ENCODE results near the gene HIPK2. TPM values are rescaled to one million over a fixed set of nuclear protein-coding genes. Genes with fewer than 3 reads are reported as not detected.

HIPK2 gene
- total RNA-seq, 6 experiments from 2014 or later = 48.5 to 68.0 (median 59.6) TPM

DNA sequence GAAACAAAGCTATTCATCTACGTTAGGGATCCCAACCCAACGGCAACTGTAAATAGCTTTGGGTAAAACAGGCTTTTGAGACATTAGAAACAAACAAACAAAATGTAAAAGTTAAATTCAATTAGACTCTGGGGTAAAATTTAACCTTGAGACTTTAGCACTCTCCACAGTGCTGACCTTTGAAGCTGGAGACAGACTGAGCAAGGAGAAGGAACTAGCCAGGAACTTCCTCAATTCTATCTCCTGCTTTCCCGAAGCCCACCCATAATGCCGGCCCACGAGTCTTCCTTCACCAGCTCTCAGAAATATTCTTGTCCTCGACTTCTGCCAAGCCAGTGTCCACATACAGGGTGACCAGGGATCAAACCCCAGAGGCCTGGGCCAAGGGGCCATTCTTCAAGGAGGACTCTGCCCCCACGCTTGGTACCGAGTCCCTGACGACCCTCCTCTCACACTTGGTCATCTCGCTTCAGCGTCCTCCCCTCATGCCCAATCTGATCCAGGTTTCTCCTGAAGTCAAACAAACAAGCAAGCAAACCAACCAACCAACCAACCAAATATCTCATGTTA lies 114.1 kb downstream of the HIPK2 start:
- H3K4me3 ChIP-seq = no peak overlapping the region
- H3K9me3 ChIP-seq = no peaks in the 10 kb centered on the region
- H3K27ac ChIP-seq = peak overlapping the region; percentile 19 to 24 (median 20)
- no peaks in the 10 kb centered on the region for H3K27me3 ChIP-seq
- intact Hi-C loops (cut with DNase I) = no loop called here
- WGBS (ENCODE audit: insufficient coverage, low coverage, low lambda C conversion rate, missing lambda C conversion rate) = 71% methylated on average over 5 of the region's 11 CpGs
- H3K36me3 ChIP-seq = no peaks in the 10 kb centered on the region
- peak in 1 of 4 donors; percentile 9 for ATAC-seq
- DNase-seq = no peak
- H3K4me1 ChIP-seq = peaks cover 0 to 65% (median 31%) of the 10 kb centered on the region in 4 donors
- TF ChIP-seq, protein P1, sequence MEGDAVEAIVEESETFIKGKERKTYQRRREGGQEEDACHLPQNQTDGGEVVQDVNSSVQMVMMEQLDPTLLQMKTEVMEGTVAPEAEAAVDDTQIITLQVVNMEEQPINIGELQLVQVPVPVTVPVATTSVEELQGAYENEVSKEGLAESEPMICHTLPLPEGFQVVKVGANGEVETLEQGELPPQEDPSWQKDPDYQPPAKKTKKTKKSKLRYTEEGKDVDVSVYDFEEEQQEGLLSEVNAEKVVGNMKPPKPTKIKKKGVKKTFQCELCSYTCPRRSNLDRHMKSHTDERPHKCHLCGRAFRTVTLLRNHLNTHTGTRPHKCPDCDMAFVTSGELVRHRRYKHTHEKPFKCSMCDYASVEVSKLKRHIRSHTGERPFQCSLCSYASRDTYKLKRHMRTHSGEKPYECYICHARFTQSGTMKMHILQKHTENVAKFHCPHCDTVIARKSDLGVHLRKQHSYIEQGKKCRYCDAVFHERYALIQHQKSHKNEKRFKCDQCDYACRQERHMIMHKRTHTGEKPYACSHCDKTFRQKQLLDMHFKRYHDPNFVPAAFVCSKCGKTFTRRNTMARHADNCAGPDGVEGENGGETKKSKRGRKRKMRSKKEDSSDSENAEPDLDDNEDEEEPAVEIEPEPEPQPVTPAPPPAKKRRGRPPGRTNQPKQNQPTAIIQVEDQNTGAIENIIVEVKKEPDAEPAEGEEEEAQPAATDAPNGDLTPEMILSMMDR (IDR thresholded peaks at IDR 0.05) = no peak
- no peak for TF ChIP-seq POLR2A (IDR thresholded peaks at IDR 0.05)

DNA sequence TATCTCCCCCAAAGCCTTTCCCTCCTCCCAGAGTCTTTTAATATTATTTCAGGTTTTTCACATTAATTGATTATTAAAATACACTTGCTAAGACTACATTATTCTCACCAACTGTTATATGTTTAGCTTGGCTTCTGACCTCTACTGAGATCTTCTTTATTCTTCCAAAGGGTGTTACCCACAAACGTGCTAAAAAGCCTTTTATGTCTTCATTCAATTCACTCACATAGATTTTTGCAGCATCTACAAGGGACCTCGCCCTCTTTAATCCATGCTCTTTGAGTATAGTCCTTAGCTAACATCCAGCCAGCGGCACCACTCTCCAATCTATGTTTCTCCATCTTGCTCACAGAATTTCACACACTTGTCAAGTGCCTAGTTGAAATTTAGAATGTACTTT lies 115.9 kb downstream of the HIPK2 start:
- Histone ChIP-seq H3K9me3 (no peaks in the 10 kb centered on the region), H3K36me3 (no peaks in the 10 kb centered on the region), H3K27ac (peak overlapping the region in 1 of 3 donors; percentile 71), H3K27me3 (no peaks in the 10 kb centered on the region), H3K4me1 (peaks cover 0 to 80% (median 35%) of the 10 kb centered on the region in 4 donors), H3K4me3 (no peak overlapping the region)
- TF ChIP-seq, protein P1 (IDR thresholded peaks at IDR 0.05) = no peak
- TF ChIP-seq POLR2A (IDR thresholded peaks at IDR 0.05) = no peak
- no peak for DNase-seq
- intact Hi-C loops (cut with DNase I) = no loop called here
- ATAC-seq = no peak
- WGBS (ENCODE audit: insufficient coverage, low coverage, low lambda C conversion rate, missing lambda C conversion rate) = 77% methylated on average over 3 of the region's 3 CpGs

DNA sequence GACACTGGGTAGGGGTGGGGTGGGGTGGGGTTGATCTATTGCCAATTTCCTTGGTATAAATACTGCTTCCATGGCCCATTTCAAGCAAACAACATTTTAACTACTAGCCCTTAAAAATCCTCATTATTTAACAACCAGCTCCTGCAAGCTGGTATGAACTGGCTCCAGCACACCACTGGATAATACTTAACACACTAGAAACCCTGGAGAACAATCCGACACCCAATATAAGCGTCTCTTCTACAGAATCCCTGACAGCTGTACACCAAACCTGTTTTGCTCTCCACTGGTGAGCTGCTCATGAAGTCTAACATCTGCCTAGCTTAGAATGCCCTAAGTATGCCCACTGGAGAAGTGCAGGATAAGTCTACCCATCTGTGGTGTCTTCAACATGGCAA lies 116.8 kb downstream of the HIPK2 start:
- TF ChIP-seq, protein P1 (IDR thresholded peaks at IDR 0.05) = no peak
- TF ChIP-seq POLR2A (IDR thresholded peaks at IDR 0.05) = no peak
- peak overlapping the region; percentile 71 to 75 (median 74) for H3K27ac ChIP-seq
- H3K9me3 ChIP-seq = no peaks in the 10 kb centered on the region
- DNase-seq (no peak), ATAC-seq (no peak)
- H3K4me1 ChIP-seq = peaks cover 0 to 79% (median 35%) of the 10 kb centered on the region in 4 donors
- no peaks in the 10 kb centered on the region for H3K27me3 ChIP-seq
- no peak overlapping the region for H3K4me3 ChIP-seq
- no peaks in the 10 kb centered on the region for H3K36me3 ChIP-seq
- intact Hi-C loops (cut with DNase I) = no loop called here
- WGBS (ENCODE audit: insufficient coverage, low coverage, low lambda C conversion rate, missing lambda C conversion rate) = 83% methylated on average over 2 of the region's 2 CpGs

DNA sequence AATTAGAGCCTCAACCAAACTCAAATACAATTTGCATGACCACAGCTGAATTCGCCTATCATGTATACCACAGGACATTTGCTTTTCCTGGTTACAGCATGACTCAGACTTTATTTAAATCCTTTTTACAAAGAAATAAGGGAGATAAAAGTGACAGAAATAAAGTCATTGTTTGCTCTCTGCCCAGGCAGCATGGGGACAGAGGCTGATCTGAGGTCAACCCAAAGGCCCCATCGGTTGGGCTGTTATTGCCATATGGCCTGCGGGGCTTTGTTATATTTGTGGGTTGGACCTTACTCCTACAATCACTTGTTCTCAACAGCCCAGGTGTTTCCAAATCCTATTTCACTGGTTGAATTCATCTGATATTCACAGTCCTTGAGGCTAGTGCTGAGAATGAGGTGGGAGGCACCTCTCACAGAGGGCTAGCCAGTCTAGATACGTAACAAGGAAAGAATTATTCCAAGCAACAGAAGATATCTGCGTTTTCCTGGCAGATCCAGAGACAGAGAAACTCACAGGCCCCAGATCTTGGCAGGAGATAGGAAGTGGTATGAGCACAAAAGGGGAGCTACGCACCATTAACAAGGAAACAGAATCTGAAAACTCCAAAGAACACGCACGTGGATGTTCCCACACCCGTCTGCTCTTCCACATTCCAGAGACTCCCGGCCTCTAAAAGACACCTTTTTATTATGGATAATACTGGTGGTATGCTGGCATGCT lies 117.3 kb downstream of the HIPK2 start:
- H3K4me1 ChIP-seq = peaks cover 0 to 81% (median 38%) of the 10 kb centered on the region in 4 donors
- no peak for TF ChIP-seq POLR2A (IDR thresholded peaks at IDR 0.05)
- ATAC-seq = peak; percentile 22 to 70 (median 62)
- peak in 1 of 3 donors; percentile 54 for DNase-seq
- H3K27me3 ChIP-seq = no peaks in the 10 kb centered on the region
- H3K9me3 ChIP-seq = no peaks in the 10 kb centered on the region
- intact Hi-C loops (cut with DNase I) = no loop called here
- no peak overlapping the region for H3K4me3 ChIP-seq
- peak overlapping the region; percentile 71 to 75 (median 74) for H3K27ac ChIP-seq
- WGBS (ENCODE audit: insufficient coverage, low coverage, low lambda C conversion rate, missing lambda C conversion rate) = 48% methylated on average over 10 of the region's 10 CpGs
- no peaks in the 10 kb centered on the region for H3K36me3 ChIP-seq

DNA sequence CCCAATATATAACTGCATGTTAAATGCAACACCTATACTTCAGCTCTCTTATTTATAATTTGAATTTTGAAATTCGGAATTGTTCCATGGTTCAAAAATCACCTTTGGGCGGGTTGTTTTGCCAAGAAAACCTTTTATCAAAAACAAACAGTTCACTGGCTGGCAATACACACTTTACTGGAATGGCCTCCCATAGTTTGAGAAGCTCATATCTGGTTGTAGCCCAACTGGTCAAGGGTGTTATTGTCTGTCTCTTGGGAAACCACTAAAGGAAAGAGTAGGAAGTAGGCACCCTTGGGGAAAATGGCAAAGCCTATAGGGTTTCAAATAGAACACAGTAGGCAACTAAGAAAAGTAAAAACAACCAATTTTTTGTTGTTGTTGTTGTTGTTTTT lies 117.9 kb downstream of the HIPK2 start:
- DNase-seq (peak in 1 of 3 donors; percentile 66), ATAC-seq (peak; percentile 65 to 80 (median 75))
- no peak for TF ChIP-seq POLR2A (IDR thresholded peaks at IDR 0.05)
- TF ChIP-seq, protein P1 (IDR thresholded peaks at IDR 0.05) = peak in 1 of 4 donors; percentile 14

More for the DNA sequence above, 117.9 kb downstream of the HIPK2 start:
- WGBS (ENCODE audit: insufficient coverage, low coverage, low lambda C conversion rate, missing lambda C conversion rate) = 25% methylated on average over 2 of the region's 2 CpGs
- intact Hi-C loops (cut with DNase I) = no loop called here
- Histone ChIP-seq H3K9me3 (no peaks in the 10 kb centered on the region), H3K27me3 (no peaks in the 10 kb centered on the region), H3K36me3 (no peaks in the 10 kb centered on the region), H3K27ac (peak overlapping the region; percentile 71 to 75 (median 74)), H3K4me1 (peaks cover 0 to 87% (median 42%) of the 10 kb centered on the region in 4 donors), H3K4me3 (no peak overlapping the region)
